Transverse colon (tissue), 4 donors: ENCODE data around the gene FAM98C. TPM values are rescaled to one million over a fixed set of nuclear protein-coding genes. Genes with fewer than 3 reads are reported as not detected.
A peak's percentile ranks its signal among the peaks of the same experiment; 100 is the strongest.

Experiments
- DNase-seq: peaks from one replicate; pipeline ENCODE4 v3.0.0-alpha.2; 2019
- H3K27ac ChIP-seq, 4 donors: fragments of 200-600 bp; sonication (generic); 2 replicates each; pipeline ENCODE4 v1.5.1; 2016 to 2018; ENCODE audit warnings: inconsistent platforms in 4 of 4
- H3K27me3 ChIP-seq: fragments of 200-600 bp; sonication (generic); 2 replicates; pipeline ENCODE4 v1.5.1; 2017; ENCODE audit warnings: inconsistent platforms
- H3K36me3 ChIP-seq, 4 donors: fragments of 200-600 bp; sonication (generic); 2 replicates each; pipeline ENCODE4 v1.5.1; 2017 to 2019; ENCODE audit warnings: inconsistent platforms in 4 of 4
- H3K4me1 ChIP-seq, 4 donors: fragments of 200-600 bp; sonication (generic); 2 replicates each; pipeline ENCODE4 v1.5.1; 2017 to 2020; ENCODE audit warnings: inconsistent platforms in 4 of 4
- H3K4me3 ChIP-seq, 4 donors: fragments of 200-600 bp; sonication (generic); 1 replicate in 1 of 4; 2 replicates in 3 of 4; pipeline versions ENCODE4 v1.5.1 to v1.6.1; 2017 to 2019; ENCODE audit warnings: inconsistent platforms in 4 of 4
- H3K9me3 ChIP-seq, 2 donors: fragments of 200-600 bp; sonication (generic); 2 replicates each; pipeline ENCODE4 v1.5.1; 2017 to 2019; ENCODE audit warnings: inconsistent platforms in 2 of 2
- CTCF ChIP-seq, 5 experiments: fragments of 200-600 bp in 3 of 5; fragments of 450-650 bp in 2 of 5; sonication (generic) in 3 of 5; IDR thresholded peaks; 1 replicate in 2 of 5; 2 replicates in 3 of 5; pipeline ENCODE4 v1.5.1; 2016 to 2017; ENCODE audit warnings: antibody characterized with exemption in 5 of 5, inconsistent platforms in 3 of 5, mild to moderate bottlenecking in 2 of 5, moderate library complexity in 1 of 5
- EP300 ChIP-seq: sonication (generic); formaldehyde crosslinking; IDR thresholded peaks from one replicate; pipeline ENCODE4 v1.6.1; 2017; ENCODE audit warnings: antibody characterized with exemption, low read depth
- POLR2A ChIP-seq: fragments of 450-650 bp; IDR thresholded peaks from one replicate; pipeline ENCODE4 v1.6.1; 2016; ENCODE audit warnings: antibody characterized with exemption, mild to moderate bottlenecking, moderate library complexity
- POLR2AphosphoS5 ChIP-seq, 3 donors: sonication (generic); formaldehyde crosslinking; IDR thresholded peaks; one replicate each; pipeline ENCODE4 v1.6.1; 2016; ENCODE audit warnings: antibody characterized with exemption in 3 of 3
- WGBS, 2 donors: methylation state at CpG; one replicate each; pipeline ENCODE4 v1.1.5; 2018; ENCODE audit warnings: low coverage in 1 of 2; 5-methylcytosine and 5-hydroxymethylcytosine counted together
- in situ Hi-C, 4 donors: fragments of 200-750 bp; cut with MboI; loops; one replicate each; pipeline versions ENCODE4 v1.15.0 to v1.15.1; 2017; ENCODE audit warnings: low sequenced_read_pairs in 3 of 4, low pct_ligation_motif_present in 1 of 4, low pct_unique_long_range_greater_than_20kb in 1 of 4
- intact Hi-C: fragments of 100-400 bp; cut with DNase I; formaldehyde crosslinking; loops from one replicate; pipeline ENCODE4 v1.15.1; 2023; ENCODE audit warnings: low total_unique reads
- total RNA-seq, 4 donors: library from RNA; depleted of rRNA; stranded (reverse); fragments of >200 nt; gene quantifications; one replicate each; pipeline ENCODE4 v1.1.0, GENCODE V29; 2016

Gene FAM98C
- total RNA-seq, 4 donors from 2014 or later, result 34.0 to 102 (median 41.2) TPM

- in situ Hi-C loops, result loop anchor here (10.0 to 25.0 kb wide), 4 partner anchors 107 to 544 kb away; partner anchors contain the start of genes MRPS12 (in 2 of the 4), SARS2 (in 2 of the 4), EIF3K (in 1 of the 4) and MAP4K1 (in 1 of the 4)
- 8 to 30% methylated on average over 2 to 47 of the region's 49 CpGs for WGBS, 2 donors
Observed at GRCh38 chr19:38417544-38418506, 14.9 kb downstream of the FAM98C start.

GRCh38 chr19:38420935-38421334, 18.0 kb downstream of the FAM98C start:
- WGBS, 2 donors, result 90% methylated on average over 9 of the region's 9 CpGs; no CpG with 5 or more reads in 1 of the 2 donors
- TF ChIP-seq EP300 (no peak), POLR2A (no peak), POLR2AphosphoS5 (IDR thresholded peaks at IDR 0.05) (no peak), CTCF (IDR thresholded peaks at IDR 0.05) (no peak)
- in situ Hi-C loops, result loop anchor here in 3 of 4 donors (25.0 kb wide), 3 partner anchors 191 to 541 kb away; partner anchors contain the start of genes MRPS12 (in 2 of the 3), SARS2 (in 2 of the 3), EIF3K (in 1 of the 3) and MAP4K1 (in 1 of the 3)

More at GRCh38 chr19:38417544-38418506, 14.9 kb downstream of the FAM98C start:
- no peaks in the 10 kb centered on the region for H3K36me3 ChIP-seq
- H3K4me3 ChIP-seq, result peak overlapping the region in 3 of 4 donors; percentile 10 to 40 (median 20)
- intact Hi-C loops, result no loop called here
- DNase-seq, result peak; percentile 75
- peaks cover 21% of the 10 kb centered on the region for H3K27me3 ChIP-seq
- TF ChIP-seq POLR2AphosphoS5 (IDR thresholded peaks at IDR 0.05) (no peak), CTCF (IDR thresholded peaks at IDR 0.05) (peak in 1 of 5 experiments; percentile 7)
- H3K4me1 ChIP-seq, result peaks cover 4 to 10% (median 8%) of the 10 kb centered on the region in 4 donors
- no peak overlapping the region for H3K27ac ChIP-seq
- no peaks in the 10 kb centered on the region for H3K9me3 ChIP-seq

GRCh38 chr19:38421856-38422255, 19.0 kb downstream of the FAM98C start:
- H3K9me3 ChIP-seq, result no peaks in the 10 kb centered on the region
- H3K27ac ChIP-seq, result no peak overlapping the region
- peaks cover 33% of the 10 kb centered on the region for H3K27me3 ChIP-seq
- peaks cover 4 to 10% (median 8%) of the 10 kb centered on the region in 4 donors for H3K4me1 ChIP-seq
- TF ChIP-seq CTCF (IDR thresholded peaks at IDR 0.05), result no peak
- no peak for TF ChIP-seq POLR2AphosphoS5 (IDR thresholded peaks at IDR 0.05)
- TF ChIP-seq EP300, result no peak
- no peak for TF ChIP-seq POLR2A
- no peaks in the 10 kb centered on the region for H3K36me3 ChIP-seq
- no peak for DNase-seq
- WGBS, 2 donors, result 68 to 81% methylated on average over 6 to 14 of the region's 14 CpGs
- intact Hi-C loops (no loop called here), in situ Hi-C loops (loop anchor here in 3 of 4 donors (25.0 kb wide), 3 partner anchors 190 to 540 kb away; partner anchors contain the start of genes MRPS12 (in 2 of the 3), SARS2 (in 2 of the 3), EIF3K (in 1 of the 3) and MAP4K1 (in 1 of the 3))
- H3K4me3 ChIP-seq, result no peak overlapping the region

More at GRCh38 chr19:38420935-38421334, 18.0 kb downstream of the FAM98C start:
- DNase-seq, result no peak
- H3K27me3 ChIP-seq, result peaks cover 33% of the 10 kb centered on the region
- H3K4me3 ChIP-seq, result no peak overlapping the region
- H3K9me3 ChIP-seq, result no peaks in the 10 kb centered on the region
- H3K4me1 ChIP-seq, result peaks cover 4 to 10% (median 8%) of the 10 kb centered on the region in 4 donors
- H3K27ac ChIP-seq, result no peak overlapping the region
- no peaks in the 10 kb centered on the region for H3K36me3 ChIP-seq
- intact Hi-C loops, result no loop called here

- Histone ChIP-seq H3K36me3 (no peaks in the 10 kb centered on the region), H3K4me3 (no peak overlapping the region), H3K9me3 (no peaks in the 10 kb centered on the region), H3K27ac (no peak overlapping the region), H3K27me3 (peaks cover 33% of the 10 kb centered on the region), H3K4me1 (peaks cover 4 to 10% (median 8%) of the 10 kb centered on the region in 4 donors)
- intact Hi-C loops (no loop called here), in situ Hi-C loops (loop anchor here in 3 of 4 donors (25.0 kb wide), 3 partner anchors 190 to 540 kb away; partner anchors contain the start of genes MRPS12 (in 2 of the 3), SARS2 (in 2 of the 3), EIF3K (in 1 of the 3) and MAP4K1 (in 1 of the 3))
- 72% methylated on average over 6 of the region's 7 CpGs; no CpG with 5 or more reads in 1 of the 2 donors for WGBS, 2 donors
- no peak for TF ChIP-seq CTCF (IDR thresholded peaks at IDR 0.05)
- TF ChIP-seq POLR2A, result no peak
- TF ChIP-seq POLR2AphosphoS5 (IDR thresholded peaks at IDR 0.05), result no peak
- no peak for TF ChIP-seq EP300
- no peak for DNase-seq
Observed at GRCh38 chr19:38422438-38422837, 19.5 kb downstream of the FAM98C start.
